Tibial artery (tissue), 4 donors: ENCODE results near the gene OR10G8.
"Not testable (repeated sequence)": the region's sequence is repeated elsewhere in the genome, so short reads cannot be mapped to it uniquely, and the experiment has no call there.

Experiments used
- DNase-seq, 2 donors: peaks; one replicate each; pipeline ENCODE4 v3.0.0-alpha.2; 2019
- H3K27ac ChIP-seq, 2 donors: fragments of 200-600 bp; sonication (generic) in 1 of 2; 1 replicate in 1 of 2; 2 replicates in 1 of 2; pipeline ENCODE4 v1.5.1; 2018 to 2019; ENCODE audit warnings: mild to moderate bottlenecking in 1 of 2
- H3K27me3 ChIP-seq, 2 donors: fragments of 200-600 bp; sonication (generic) in 1 of 2; one replicate each; pipeline versions ENCODE4 v1.5.1 to v1.6.0; 2016 to 2019
- H3K36me3 ChIP-seq, 3 donors: fragments of 200-600 bp; sonication (generic) in 2 of 3; one replicate each; pipeline ENCODE4 v1.5.1; 2016 to 2019; ENCODE audit warnings: mild to moderate bottlenecking in 2 of 3
- H3K4me1 ChIP-seq, 4 donors: fragments of 200-600 bp; sonication (generic) in 2 of 4; 1 replicate in 3 of 4; 2 replicates in 1 of 4; pipeline ENCODE4 v1.5.1; 2016 to 2019
- H3K4me3 ChIP-seq, 2 donors: fragments of 200-600 bp; sonication (generic) in 1 of 2; 1 replicate in 1 of 2; 2 replicates in 1 of 2; pipeline ENCODE4 v1.5.1; 2018 to 2019; ENCODE audit warnings: mild to moderate bottlenecking in 2 of 2
- H3K9me3 ChIP-seq, 3 donors: fragments of 200-600 bp; sonication (generic) in 1 of 3; one replicate each; pipeline ENCODE4 v1.5.1; 2016 to 2019
- intact Hi-C: fragments of 100-400 bp; cut with DNase I; formaldehyde crosslinking; loops from one replicate; pipeline ENCODE4 v1.15.0; 2023; ENCODE audit warnings: low total_unique reads
- TF ChIP-seq, protein P1 (sequence below), 2 experiments: fragments of 200-600 bp in 1 of 2; fragments of 450-650 bp in 1 of 2; IDR thresholded peaks; one replicate each; pipeline ENCODE4 v1.5.1; 2017 to 2019; ENCODE audit warnings: antibody characterized with exemption in 2 of 2, mild to moderate bottlenecking in 1 of 2, moderate library complexity in 1 of 2

The OR10G8 gene, protein sequence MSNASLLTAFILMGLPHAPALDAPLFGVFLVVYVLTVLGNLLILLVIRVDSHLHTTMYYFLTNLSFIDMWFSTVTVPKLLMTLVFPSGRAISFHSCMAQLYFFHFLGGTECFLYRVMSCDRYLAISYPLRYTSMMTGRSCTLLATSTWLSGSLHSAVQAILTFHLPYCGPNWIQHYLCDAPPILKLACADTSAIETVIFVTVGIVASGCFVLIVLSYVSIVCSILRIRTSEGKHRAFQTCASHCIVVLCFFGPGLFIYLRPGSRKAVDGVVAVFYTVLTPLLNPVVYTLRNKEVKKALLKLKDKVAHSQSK

DNA sequence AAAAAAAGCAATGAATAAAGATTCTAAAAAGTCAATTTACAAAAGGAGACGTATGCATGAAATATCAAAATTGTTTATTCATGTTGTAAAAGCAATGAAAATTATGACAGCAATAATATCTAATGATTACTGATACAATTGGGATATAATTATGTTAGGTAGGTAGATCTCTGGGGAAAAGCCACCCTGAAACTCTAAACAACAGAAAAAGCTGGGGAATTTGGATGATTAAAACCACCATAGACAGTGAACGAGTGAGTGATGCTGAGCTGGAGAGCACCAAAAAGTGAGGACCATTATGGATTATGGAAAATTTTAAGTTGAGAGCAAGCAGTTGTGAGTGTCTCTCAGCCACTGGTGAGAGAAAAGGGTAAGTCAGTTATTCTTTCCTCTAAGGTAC is at the start of gene OR10G8:
Gene OR10G8 (plus strand): TSS at position 301 of the 400 bp plus-strand sequence. CDS start 2,825 bp downstream, outside the sequence.
- intact Hi-C loops: no loop called here
- no peak within 1 kb of the TSS for H3K27ac ChIP-seq
- H3K36me3 ChIP-seq: no peaks in the 10 kb centered on the region
- no peak for DNase-seq
- no peak within 1 kb of the TSS for H3K4me3 ChIP-seq
- TF ChIP-seq, protein P1, sequence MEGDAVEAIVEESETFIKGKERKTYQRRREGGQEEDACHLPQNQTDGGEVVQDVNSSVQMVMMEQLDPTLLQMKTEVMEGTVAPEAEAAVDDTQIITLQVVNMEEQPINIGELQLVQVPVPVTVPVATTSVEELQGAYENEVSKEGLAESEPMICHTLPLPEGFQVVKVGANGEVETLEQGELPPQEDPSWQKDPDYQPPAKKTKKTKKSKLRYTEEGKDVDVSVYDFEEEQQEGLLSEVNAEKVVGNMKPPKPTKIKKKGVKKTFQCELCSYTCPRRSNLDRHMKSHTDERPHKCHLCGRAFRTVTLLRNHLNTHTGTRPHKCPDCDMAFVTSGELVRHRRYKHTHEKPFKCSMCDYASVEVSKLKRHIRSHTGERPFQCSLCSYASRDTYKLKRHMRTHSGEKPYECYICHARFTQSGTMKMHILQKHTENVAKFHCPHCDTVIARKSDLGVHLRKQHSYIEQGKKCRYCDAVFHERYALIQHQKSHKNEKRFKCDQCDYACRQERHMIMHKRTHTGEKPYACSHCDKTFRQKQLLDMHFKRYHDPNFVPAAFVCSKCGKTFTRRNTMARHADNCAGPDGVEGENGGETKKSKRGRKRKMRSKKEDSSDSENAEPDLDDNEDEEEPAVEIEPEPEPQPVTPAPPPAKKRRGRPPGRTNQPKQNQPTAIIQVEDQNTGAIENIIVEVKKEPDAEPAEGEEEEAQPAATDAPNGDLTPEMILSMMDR (IDR thresholded peaks at IDR 0.05): no peak
- H3K4me1 ChIP-seq: no peaks in the 10 kb centered on the region
- H3K27me3 ChIP-seq: no peaks in the 10 kb centered on the region
- no peaks in the 10 kb centered on the region for H3K9me3 ChIP-seq

DNA sequence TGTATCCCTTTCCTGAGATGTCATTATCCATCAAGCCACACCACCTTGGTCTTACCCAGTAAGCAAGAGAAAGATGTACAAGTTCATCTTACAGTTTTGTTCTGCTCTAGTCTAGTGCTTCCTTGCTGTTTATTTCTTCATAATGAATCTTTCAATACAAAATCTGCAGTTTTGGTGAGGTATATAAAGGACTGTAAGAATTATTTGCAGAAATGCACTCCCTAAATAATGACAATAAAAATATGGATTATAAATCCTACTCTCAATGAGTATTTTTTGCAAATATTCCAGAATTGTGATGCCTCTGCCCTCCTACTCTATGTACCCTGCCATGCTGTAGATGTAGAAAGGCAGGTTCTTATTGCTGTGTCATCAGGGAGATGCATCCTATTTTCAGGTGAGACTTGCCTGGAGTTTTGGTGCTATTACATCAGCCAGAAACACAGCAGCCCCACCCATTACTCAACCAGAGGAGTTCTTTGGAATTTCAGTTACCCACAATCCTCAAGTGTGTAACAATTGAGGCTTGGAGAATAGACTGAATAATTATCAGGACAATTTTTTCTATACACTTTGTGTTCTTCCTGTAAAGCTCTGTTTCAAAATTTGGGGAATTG is 48.8 kb upstream of the OR10G8 start, which contains the start of gene OR10S1:
Gene OR10S1 (minus strand): TSS at position 51 of the 617 bp plus-strand sequence. CDS start 117 bp downstream, outside the sequence.
- intact Hi-C loops: no loop called here
- Histone ChIP-seq H3K4me3 (no peak within 1 kb of the TSS), H3K36me3 (no peaks in the 10 kb centered on the region), H3K4me1 (no peaks in the 10 kb centered on the region), H3K27me3 (no peaks in the 10 kb centered on the region), H3K9me3 (no peaks in the 10 kb centered on the region), H3K27ac (no peak within 1 kb of the TSS)
- TF ChIP-seq, protein P1 (IDR thresholded peaks at IDR 0.05): no peak
- no peak for DNase-seq

DNA sequence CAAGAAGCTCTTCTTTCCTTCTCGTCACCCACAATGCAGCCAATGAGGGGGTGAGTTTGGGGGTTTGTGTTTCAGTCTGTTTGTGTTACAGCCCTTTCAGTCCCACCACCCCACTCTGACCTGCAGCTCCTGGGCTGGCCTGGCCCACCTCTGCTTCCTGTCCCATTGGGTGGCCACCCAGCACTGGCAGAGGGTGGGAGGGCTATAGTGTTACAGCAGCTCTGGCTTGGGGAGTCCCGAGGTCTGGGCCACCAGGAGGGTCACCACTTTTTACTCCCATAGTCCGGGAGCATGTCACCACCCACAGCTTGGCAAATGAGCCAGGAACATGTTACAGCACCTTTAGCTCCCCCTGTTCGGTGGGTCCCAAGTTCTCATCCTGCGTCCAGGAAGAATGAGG is 47.3 kb upstream of the OR10G8 start:
- Histone ChIP-seq H3K4me3 (no peak overlapping the region), H3K36me3 (no peaks in the 10 kb centered on the region), H3K27me3 (no peaks in the 10 kb centered on the region), H3K4me1 (no peaks in the 10 kb centered on the region), H3K9me3 (no peaks in the 10 kb centered on the region), H3K27ac (no peak overlapping the region)
- intact Hi-C loops: no loop called here
- no peak for DNase-seq
- TF ChIP-seq, protein P1 (IDR thresholded peaks at IDR 0.05): no peak

DNA sequence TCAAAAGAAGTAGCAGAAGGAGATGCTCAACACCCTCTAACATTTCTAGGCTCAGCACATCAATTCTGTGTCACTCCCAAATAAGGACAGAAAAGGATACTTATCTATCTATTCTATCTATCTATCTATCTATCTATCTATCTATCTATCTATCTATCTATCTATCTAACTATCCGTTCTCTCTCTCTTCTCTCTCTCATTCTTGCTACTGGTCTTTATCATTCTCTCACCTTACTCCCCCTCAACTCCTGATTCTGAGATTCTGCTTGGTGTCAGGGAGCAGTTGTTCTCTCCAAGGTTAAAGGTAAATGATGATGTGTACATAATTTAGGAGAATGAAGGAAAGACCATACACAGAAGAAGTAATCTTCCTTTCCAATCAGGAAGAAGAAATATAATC is 31.5 kb upstream of the OR10G8 start, which contains the start of gene OR10G6:
Gene OR10G6 (minus strand): TSS at position 43 of the 400 bp plus-strand sequence. CDS start 0 bp downstream, at position 43.
- H3K4me1 ChIP-seq: no peaks in the 10 kb centered on the region
- H3K27ac ChIP-seq: no peak within 1 kb of the TSS
- H3K27me3 ChIP-seq: no peaks in the 10 kb centered on the region
- TF ChIP-seq, protein P1 (IDR thresholded peaks at IDR 0.05): no peak
- H3K9me3 ChIP-seq: no peaks in the 10 kb centered on the region
- DNase-seq: no peak
- H3K4me3 ChIP-seq: no peak within 1 kb of the TSS
- intact Hi-C loops: no loop called here
- no peaks in the 10 kb centered on the region for H3K36me3 ChIP-seq

DNA sequence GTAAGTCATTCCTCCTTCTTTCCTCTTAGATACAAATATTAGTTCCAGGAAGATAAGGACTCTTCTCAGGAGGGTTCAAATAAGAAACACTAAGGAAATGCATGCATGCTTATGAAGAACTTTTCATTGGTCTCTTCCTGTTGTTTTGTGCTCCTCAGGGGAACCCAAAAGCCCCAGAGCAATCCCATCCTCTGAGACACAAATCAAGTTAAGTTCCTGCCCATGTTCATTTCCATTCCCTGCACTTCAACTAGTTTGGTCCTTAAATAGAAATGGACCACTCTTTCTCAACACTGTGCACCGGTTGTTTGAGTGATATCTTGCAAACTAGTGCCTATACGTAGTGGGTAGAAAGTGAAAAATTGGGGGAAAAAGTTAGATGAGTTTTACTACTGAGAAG is 13.9 kb upstream of the OR10G8 start, which contains the start of gene OR10G4:
Gene OR10G4 (plus strand): TSS at position 301 of the 400 bp plus-strand sequence. CDS start 2,578 bp downstream, outside the sequence.
- TF ChIP-seq, protein P1 (IDR thresholded peaks at IDR 0.05): no peak
- H3K36me3 ChIP-seq: no peaks in the 10 kb centered on the region
- H3K4me3 ChIP-seq: no peak within 1 kb of the TSS
- no peaks in the 10 kb centered on the region for H3K27me3 ChIP-seq
- no peak for DNase-seq
- intact Hi-C loops: no loop called here
- no peaks in the 10 kb centered on the region for H3K4me1 ChIP-seq
- H3K9me3 ChIP-seq: no peaks in the 10 kb centered on the region
- H3K27ac ChIP-seq: no peak within 1 kb of the TSS

DNA sequence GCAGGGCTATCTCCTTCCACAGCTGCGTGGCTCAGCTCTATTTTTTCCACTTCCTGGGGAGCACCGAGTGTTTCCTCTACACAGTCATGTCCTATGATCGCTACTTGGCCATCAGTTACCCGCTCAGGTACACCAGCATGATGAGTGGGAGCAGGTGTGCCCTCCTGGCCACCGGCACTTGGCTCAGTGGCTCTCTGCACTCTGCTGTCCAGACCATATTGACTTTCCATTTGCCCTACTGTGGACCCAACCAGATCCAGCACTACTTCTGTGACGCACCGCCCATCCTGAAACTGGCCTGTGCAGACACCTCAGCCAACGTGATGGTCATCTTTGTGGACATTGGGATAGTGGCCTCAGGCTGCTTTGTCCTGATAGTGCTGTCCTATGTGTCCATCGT is 10.8 kb upstream of the OR10G8 start:
- H3K27me3 ChIP-seq, H3K4me1 ChIP-seq, H3K9me3 ChIP-seq, H3K36me3 ChIP-seq, H3K4me3 ChIP-seq, H3K27ac ChIP-seq, DNase-seq, intact Hi-C loops: not testable (repeated sequence)
